HG02884 (cell line): Measurements from ENCODE around the gene LRRN3.
A peak's percentile ranks its signal among the peaks of the same experiment; 100 is the strongest.

ENCODE experiments used
- ATAC-seq: cut with Tn5 transposase; IDR thresholded peaks from one replicate; pipeline ENCODE4 v1.9.1; 2021; ENCODE audit warnings: mild to moderate bottlenecking, moderate library complexity; ENCODE audit not compliant: unreplicated experiment

Gene LRRN3

DNA sequence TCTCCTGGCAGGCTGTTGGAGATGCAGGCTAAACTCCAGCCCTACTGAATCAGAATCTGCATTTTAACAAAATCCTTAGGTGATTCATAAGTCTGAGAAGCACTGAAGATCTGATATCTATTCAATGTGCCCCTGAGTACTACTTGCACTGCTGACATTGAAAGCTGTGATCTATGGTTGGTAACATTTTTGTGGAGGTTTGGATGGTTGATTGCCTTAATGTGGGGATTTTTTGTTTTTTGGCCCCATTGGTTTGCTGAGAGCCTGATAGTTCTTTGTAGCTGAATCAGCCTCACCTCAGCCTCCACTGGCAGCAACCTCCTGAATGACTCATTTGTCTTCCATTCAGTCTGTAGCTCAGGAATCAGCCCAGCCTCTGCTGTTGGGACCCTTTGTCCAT lies 14.7 kb upstream of the LRRN3 start:
- no peak for ATAC-seq

DNA sequence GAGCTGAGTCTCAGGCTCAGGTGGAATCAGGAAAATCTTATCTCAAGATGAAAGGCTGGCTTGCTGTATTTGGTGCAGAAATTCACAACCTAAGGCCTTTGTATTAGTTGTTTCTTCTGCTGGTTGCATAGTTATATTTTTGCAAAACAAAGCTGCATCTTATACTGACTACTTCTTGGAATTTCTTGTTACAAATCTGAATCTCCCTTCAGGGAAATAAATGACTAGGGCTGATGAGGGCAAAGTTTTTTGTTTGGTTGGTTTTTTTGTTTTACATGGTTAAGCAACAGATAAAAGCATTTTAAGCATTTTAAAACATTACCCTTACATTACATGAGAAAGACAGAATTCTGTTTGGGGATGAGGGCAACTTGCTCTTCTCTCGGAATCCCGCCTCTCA lies 13.9 kb upstream of the LRRN3 start:
- no peak for ATAC-seq

DNA sequence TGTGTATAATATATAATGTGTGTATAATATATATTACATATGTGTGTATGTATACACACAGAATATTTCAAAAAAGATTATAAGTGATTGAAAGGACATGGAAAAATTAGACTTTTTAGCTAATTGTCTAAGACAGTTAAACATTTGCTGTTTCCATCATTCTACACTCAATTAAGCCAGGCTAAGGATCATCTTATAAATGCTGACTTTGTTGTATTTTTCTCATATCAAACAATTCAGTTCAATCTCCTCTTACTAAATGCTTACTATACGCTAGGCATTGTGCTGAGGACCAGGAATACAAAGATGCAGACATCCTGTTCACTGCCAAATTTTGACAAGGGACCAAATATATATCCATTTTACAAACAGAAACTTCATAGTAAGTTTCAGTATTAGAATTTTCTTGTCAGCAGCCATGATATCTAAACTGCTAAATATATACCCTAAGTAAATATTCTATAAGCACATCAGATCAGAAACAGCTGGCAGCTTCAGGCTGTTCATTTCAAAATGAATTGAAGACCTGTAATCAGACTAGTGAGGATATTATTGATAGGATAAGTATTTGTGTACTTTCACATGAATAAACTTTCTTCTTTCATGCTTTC lies 10.3 kb upstream of the LRRN3 start:
- ATAC-seq = peak; percentile 30

DNA sequence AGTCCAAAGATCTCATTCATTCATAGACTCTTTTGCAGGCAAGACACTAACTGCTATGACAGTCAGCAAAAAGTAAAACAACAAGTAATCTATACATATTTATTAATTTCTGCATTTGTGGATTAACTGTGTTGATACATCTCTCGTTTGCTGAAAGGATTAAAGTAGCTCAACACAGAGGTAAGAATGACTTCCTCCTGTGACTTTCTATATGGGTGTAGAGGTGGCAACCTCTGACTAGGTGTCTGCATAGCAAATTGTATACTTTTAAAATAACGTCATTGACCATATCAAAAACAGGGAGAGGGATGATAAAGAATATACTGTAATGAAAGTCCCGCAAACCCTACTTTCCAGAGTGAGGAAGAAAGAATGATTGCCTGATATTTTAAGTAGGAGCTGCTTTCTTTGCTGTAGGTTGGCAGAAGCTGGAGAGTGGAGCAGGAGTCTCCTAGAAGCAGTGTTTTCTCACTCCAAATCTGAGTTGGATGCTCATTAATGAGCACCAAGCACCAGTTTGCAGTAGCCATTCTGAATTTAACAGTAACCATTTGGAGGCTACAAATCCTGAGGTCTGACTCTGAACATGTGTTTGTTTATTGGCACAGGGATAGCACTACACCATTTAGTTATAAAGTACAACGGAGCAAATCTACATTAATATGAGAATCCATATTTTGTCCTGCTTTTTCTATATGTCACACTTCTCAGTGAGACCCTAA lies 9.2 kb upstream of the LRRN3 start:
- ATAC-seq = no peak

DNA sequence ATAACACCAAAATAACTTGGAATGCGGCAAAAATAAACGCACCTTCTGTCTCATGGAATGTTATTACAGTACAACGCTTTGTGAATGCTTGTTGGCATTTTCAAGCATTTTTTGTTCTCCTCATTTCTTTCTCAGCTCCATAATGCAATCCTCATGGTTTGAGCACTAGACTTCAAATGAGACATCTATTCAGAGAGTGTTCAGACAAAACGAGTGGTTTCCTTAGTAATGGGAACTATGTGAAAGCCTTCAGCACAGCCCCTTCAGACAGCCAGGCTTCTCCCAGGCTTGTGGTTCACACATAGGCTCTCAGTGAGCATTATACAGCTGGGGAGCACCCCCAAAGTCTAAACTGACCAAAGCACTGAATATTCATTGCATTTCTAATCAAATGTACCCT lies 8.6 kb upstream of the LRRN3 start:
- ATAC-seq = no peak

DNA sequence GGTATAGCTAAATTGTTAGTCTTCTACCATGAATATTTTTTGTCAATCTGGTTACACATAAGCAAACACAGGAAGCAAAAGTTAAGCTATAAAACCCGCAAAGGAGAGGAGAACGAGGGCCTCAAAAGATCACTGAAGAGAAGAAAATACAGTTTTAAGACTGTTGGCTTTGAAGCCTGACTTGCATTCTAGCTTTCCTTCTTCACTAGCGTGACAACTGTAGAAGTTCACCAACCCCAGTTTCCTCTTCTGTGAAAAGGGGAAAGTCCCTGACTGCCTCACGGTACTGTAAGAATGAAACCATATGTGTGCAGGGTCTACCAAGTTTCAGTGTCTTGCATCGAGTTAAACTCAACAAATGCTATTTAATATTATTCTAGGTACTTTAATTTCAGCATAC lies 7.5 kb upstream of the LRRN3 start:
- ATAC-seq = peak; percentile 96

DNA sequence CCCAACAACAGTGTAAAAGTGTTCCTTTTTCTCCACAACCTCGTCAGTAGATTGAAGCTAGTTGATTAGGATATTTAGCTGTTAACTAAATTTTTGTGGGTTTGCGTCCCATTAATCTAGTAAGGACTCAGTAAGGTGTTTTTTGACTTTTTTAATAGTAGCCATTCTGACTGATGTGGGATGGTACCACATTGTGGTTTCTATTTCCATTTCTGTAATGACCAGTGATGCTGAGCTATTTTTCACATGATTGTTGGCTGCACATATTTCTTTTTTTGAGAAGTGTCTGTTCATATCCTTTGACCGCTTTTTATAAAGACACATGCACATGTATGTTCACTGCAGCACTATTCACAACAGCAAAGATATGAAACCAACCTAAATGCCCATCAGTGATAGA lies 5.6 kb upstream of the LRRN3 start:
- ATAC-seq = no peak

DNA sequence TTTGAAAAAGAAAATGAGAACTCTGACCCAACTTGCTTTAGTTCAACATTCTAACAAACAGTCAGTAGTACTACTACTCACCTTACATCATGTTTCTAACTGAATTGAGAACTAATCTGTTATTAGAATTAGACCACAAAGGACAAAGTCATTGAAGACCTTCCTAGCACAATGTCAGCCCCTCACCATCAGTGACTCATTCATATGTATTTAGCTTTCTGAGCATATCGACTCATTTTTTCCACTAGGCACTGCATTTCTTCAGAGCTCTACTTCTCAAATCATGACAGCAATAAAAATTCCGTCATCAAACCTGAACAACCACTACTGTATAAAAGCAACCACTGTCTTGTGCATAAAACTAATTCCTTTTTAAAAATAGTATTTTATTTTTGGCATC lies 4.4 kb upstream of the LRRN3 start:
- no peak for ATAC-seq

DNA sequence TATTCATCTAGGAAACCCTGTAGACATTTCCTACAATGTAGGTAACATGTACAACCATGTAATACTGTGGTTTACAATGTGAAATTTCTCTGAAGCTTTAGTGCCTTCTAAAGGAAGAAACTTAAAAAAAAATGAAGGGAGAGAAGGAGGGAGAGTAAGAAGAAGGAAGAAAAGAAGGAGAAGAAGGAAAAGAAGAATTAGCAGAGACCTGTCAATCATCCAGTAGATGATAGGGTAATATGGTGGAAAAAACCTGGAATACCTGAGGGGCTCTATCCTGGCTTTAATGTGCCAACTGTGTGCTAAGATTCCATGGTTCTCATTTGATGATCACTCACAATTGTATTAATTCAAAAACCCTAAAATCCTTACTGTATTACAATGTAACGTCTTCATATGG lies 2.6 kb upstream of the LRRN3 start:
- ATAC-seq = no peak

DNA sequence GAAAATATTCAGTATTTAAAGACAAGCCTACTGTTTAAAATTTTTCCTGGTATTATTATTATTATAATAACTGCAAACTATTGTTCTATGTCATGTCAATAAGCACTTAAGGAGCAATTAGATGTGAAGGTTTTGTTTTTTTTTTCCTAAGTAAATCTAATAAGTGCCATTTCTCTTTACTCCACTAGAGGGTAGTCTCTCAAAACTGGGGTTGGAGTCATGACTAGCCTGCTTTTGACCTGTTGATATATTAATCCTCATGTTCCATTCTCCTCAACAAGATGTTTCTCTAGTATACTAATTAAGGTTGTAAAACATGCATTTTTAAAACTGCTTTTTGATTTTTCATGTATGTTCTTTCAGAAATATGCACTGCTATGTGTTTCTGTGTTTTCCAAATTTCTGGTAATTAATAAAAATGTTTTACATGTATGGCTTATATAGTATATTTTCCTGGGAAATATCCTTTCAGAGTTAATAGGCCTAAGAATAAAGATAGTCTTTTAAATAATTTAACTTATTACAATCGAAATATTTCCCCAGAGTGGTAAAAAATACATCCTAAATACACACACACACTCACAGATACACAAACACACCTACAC lies 1.0 kb upstream of the LRRN3 start:
- ATAC-seq = peak; percentile 36

DNA sequence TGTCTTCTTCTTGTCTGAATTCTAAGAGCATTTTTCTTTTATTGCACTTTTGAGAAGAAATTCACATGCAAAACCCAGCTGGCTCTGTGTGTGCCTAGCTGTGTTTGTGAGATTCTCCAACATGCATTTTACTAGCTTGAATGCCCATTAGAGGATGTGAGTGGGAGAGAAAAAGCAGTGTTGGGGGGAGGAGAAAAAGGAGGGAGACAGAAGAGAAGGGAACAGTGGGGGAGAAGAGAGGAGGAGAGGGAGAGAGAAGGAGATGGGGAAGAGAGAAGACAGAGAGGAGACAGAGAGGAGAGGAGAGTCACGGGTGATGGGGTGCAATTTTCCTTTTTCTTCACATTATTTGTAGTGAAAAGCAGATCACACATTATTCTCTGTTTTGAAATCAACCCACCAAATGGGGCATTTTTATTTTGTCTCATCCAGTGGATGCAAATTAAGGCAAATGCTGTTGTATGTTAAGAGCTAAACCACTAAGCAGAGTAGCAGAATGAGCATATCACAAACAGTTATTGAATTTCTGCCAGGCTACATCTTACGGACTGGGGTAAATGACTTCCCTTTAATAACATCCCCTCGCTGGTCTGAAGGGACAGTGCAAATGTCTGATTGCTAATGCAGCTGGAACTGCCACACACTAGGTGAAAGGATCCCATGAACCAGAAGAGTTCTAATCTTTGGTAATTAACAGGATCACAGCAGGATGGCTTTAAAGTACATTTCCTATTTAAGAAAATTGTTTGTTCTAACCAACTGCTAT lies 849 bp downstream of the LRRN3 start:
- ATAC-seq = no peak

DNA sequence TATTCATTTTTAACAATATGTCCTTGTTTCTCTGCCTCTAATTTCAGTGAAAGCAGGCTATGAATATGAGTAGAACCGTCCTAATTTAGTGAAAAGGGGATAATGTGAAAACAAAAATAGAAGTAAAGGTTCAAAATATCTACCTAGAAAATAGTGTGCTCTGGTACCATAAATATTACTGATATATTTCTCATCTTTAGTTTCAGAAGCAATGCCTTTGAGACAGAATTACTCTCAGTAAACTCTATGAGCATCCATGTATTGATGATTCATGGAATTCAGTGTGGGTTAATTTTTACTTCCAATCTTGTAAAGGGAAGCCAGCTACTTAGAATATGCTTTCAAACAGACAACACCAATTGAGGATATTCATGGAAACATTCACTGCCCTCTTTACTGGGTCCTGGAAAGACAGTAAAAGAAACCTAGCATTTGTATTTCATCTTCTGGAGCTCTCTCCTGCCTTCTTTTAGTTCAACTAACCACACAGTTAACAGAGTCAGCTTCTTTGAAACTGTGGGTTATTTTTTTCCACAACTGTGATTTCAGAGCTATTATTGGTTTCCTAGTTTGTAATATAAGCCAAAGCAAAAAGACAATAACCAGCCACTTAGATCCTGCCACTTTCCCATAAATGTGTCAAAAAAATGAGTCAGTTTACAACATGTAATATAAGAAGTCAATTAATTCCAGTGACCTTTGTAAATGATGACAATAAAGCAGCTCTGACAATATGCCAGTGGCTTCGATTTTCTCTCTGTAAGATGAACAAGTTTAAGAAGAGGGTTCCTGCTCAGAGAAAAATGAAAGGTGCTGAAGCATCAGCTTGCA lies 1.7 kb downstream of the LRRN3 start:
- ATAC-seq = peak; percentile 64

DNA sequence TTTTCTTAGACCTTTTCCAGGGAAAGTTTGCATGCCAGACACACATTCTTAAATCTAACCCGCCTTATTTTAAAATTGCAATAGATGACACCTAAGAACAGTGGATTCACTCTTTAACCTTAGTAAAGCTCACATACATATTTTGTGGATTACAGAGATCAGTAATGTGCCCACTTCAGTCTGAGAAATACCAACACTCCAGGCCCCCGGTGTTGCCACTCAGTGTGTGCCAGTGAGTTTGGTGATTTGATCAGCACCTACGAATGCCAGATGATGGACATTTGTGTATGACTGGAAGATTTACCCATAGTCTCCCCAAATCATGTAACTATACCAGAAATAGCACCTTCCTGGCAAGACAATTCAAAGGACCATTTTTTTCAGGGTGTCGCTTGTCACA lies 2.6 kb downstream of the LRRN3 start:
- no peak for ATAC-seq

DNA sequence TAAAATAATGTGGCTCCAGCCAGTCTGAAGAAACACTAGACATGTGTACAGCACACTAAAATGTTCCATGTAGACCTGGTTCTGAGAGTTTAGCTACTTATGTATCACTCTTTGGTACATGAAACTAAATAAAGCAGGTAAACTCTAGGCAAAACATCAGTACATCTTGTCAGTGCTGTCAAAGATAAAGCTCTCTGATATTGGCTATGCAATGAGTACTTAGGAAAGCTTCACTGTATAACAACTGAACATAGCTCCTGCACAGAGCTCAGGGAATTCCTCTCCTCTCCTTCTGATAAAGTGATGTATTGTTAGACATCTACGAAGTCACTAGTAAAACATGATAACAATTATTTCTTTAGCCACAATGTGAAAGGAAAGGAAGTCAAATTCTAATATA lies 3.5 kb downstream of the LRRN3 start:
- ATAC-seq = no peak

DNA sequence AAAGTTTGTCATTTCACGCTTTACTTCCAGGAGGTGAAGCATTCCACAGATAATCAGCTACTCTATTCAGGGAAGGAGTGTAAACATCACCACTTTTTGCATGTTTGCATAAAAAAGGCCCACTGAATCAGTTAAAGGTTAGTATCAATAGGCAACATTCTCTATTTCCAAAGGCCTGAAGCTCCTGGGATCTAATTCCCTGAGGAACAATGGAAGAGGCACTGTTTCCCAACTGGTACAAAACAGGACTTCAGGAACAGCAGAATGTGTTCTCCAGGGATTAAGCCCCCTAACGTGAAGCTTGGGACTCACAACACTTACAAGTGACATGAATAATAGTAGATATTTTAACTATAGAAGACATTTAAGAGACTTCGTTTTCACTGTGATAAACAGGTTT lies 6.1 kb downstream of the LRRN3 start:
- ATAC-seq = no peak

DNA sequence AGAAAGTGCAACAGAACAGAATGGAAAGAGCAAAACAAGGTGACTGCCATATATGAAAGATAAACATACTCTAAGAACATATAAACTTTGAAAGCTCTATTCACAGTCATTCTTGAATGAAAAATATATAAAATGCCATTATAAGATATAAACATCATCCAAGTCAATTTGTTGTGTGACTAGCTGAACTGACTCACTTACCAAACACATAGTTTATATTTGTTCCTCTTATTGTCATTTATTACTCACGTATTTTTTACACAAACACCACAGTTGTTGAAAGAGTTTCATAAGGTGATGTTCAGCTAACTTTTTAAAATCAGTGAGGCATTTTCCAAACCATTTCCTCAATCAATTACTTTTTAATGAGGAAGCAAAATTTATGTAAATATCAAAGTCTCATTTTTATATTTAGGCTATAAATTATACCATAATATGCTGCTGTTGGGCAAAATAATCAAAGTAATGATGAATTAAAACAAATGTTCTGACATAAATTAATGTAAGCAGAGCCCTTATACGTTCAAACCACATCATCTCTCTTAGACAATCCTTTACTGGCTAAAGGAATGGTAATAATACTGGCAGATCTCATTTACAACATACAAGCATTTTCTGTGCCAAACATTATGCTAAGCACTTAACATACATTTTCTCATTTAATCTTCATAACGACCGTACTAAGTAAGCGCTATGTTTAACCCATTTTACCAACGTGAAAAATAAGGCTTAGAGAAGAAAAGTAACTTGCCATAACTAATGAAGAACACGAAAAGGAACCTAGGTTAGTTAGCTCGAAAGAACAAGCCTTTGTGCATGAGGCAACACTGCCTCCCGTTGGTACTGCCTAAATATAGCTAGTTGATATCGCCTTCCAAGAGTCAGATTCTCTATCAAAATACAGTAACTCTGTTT lies 7.3 kb downstream of the LRRN3 start:
- peak; percentile 72 for ATAC-seq

DNA sequence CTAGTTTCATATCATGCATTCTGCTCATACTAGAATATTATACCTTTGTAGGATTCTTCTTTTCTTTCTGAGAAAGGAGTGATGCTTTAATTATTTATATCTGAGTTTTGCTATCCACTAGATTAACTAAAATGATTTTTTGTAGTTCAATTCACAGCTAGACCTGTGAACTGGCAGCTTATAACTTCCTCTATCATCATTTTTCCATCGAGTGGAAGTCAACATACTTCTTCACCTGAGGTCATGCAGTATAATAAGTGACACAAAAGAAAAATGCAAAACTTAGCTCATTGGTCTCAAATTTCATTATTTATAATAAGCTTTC lies 8.0 kb downstream of the LRRN3 start:
- no peak for ATAC-seq

DNA sequence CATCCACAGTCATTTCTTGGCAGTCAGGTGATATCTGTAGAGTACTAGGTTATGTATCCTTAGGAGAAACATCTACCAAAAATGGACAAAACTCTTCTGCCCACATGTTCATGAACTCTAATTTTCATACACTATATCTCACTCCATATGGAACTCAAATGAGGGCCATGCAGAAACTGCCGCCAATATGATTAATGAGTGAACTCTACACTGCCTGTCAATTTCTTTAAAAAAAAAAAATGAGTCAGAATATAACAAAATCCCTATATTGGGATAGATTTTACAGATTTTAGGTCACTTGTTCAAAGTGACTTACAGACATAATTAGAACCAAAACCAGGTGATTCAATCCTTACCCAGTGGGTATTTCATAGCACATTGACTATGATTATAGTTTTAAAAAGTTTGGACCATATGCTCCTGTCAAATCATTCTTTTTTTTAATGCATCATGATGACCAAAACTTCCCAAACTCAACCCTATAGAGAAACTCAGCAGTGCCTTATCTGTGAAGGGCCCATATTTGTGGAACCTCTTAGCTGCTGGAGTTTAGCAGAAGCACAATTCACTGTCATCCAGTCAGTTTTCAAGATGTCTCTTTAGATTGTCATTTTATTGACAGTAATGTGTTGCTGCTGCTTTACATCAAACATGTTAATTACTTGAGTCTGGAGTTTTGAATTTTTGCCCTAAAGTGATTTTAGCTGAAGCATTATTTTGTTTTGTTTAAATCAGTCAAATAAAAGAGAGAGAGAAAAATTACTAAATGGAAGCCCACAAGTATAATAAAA lies 11.1 kb downstream of the LRRN3 start:
- no peak for ATAC-seq

DNA sequence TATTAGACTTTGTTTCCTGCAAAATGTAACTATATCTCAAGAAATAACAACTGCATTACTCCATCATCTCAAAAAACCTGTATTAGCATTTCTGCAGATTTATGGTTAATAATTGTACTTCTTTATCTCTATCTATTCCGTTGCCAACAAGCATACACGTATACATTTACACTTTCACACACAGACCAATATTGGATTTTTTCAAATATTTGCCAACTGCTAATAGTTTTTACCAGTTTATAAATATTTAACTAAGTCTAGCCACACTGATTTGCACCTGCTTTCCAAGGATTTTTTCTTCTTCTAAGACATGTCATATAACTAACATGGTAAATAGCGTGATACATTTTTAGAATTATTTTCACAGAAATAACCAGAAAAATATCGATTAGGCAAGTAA lies 12.2 kb downstream of the LRRN3 start:
- ATAC-seq = no peak
